ENCODE measurements around the gene AOPEP. TPM values are rescaled to one million over a fixed set of nuclear protein-coding genes. Genes with fewer than 3 reads are reported as not detected.

Gene AOPEP
- total RNA-seq, 1 experiment from 2014 or later: 89.5 TPM

- TF ChIP-seq CTCF (IDR thresholded peaks at IDR 0.05; ENCODE audit: unreplicated experiment): no peak
- Mint-ChIP-seq H3K4me1 (ENCODE audit: low read depth, unreplicated experiment) (peaks cover 23% of the 10 kb centered on the region), H3K4me3 (ENCODE audit: low read depth, unreplicated experiment) (no peak overlapping the region), H3K9me3 (ENCODE audit: low read depth, unreplicated experiment) (no peaks in the 10 kb centered on the region), H3K27me3 (ENCODE audit: unreplicated experiment) (no peaks in the 10 kb centered on the region), H3K27ac (ENCODE audit: unreplicated experiment) (peak overlapping the region; percentile 93), H3K36me3 (ENCODE audit: insufficient read depth, unreplicated experiment) (peaks cover 7% of the 10 kb centered on the region)
- CTCF ChIA-PET: interaction anchor here (1.6 to 1.7 kb wide), 2 partner anchors 11 to 262 kb away, joined by 4 read pairs; no protein-coding TSS in a partner anchor
- no peak for DNase-seq
- intact Hi-C loops (cut with micrococcal nuclease; ENCODE audit: unreplicated experiment): loop anchor here (2.0 to 5.0 kb wide), 2 partner anchors 47 to 59 kb away; no protein-coding TSS in a partner anchor
- no TSS peak for BruUV-seq (replicated peaks)
Measured at GRCh38 chr9:94865582-94866452, 139.3 kb downstream of the AOPEP start.

GRCh38 chr9:94866770-94867169 is 140.3 kb downstream of the AOPEP start:
- BruUV-seq (replicated peaks): TSS peak; percentile 98
- peak overlapping the region; percentile 36 for H3K4me3 Mint-ChIP-seq (ENCODE audit: low read depth, unreplicated experiment)
- TF ChIP-seq CTCF (IDR thresholded peaks at IDR 0.05; ENCODE audit: unreplicated experiment): no peak
- no peaks in the 10 kb centered on the region for H3K9me3 Mint-ChIP-seq (ENCODE audit: low read depth, unreplicated experiment)
- peaks cover 7% of the 10 kb centered on the region for H3K36me3 Mint-ChIP-seq (ENCODE audit: insufficient read depth, unreplicated experiment)
- DNase-seq: no peak
- no peaks in the 10 kb centered on the region for H3K27me3 Mint-ChIP-seq (ENCODE audit: unreplicated experiment)
- H3K4me1 Mint-ChIP-seq (ENCODE audit: low read depth, unreplicated experiment): peaks cover 26% of the 10 kb centered on the region
- CTCF ChIA-PET: interaction anchor here (1.1 to 1.6 kb wide), 2 partner anchors 83 to 261 kb away, joined by 3 to 4 read pairs; no protein-coding TSS in a partner anchor
- intact Hi-C loops (cut with micrococcal nuclease; ENCODE audit: unreplicated experiment): loop anchor here (2.0 to 5.0 kb wide), 2 partner anchors 46 to 59 kb away; no protein-coding TSS in a partner anchor
- H3K27ac Mint-ChIP-seq (ENCODE audit: unreplicated experiment): peak overlapping the region; percentile 93

- TSS peak; percentile 81 for BruUV-seq (replicated peaks)
- CTCF ChIA-PET: interaction anchor here (0.6 to 1.7 kb wide), 5 partner anchors 46 to 261 kb away, joined by 3 to 4 read pairs (median 3); no protein-coding TSS in a partner anchor
- H3K4me1 Mint-ChIP-seq (ENCODE audit: low read depth, unreplicated experiment): peaks cover 32% of the 10 kb centered on the region
Measured at GRCh38 chr9:94867281-94867841, 140.9 kb downstream of the AOPEP start.

More at GRCh38 chr9:94867281-94867841, 140.9 kb downstream of the AOPEP start:
- Mint-ChIP-seq H3K4me3 (ENCODE audit: low read depth, unreplicated experiment) (peak overlapping the region; percentile 36), H3K9me3 (ENCODE audit: low read depth, unreplicated experiment) (no peaks in the 10 kb centered on the region), H3K27ac (ENCODE audit: unreplicated experiment) (peak overlapping the region; percentile 93), H3K36me3 (ENCODE audit: insufficient read depth, unreplicated experiment) (peaks cover 7% of the 10 kb centered on the region), H3K27me3 (ENCODE audit: unreplicated experiment) (no peaks in the 10 kb centered on the region)
- intact Hi-C loops (cut with micrococcal nuclease; ENCODE audit: unreplicated experiment): loop anchor here (2.0 to 5.0 kb wide), 2 partner anchors 45 to 60 kb away; no protein-coding TSS in a partner anchor
- peak; percentile 70 for DNase-seq
- TF ChIP-seq CTCF (IDR thresholded peaks at IDR 0.05; ENCODE audit: unreplicated experiment): no peak
